SK-N-SH (cell line): ENCODE results near the gene DOCK10.
"Not testable (repeated sequence)": the region's sequence is repeated elsewhere in the genome, so short reads cannot be mapped to it uniquely, and the experiment has no call there.

Experiments used
- JUND ChIP-seq: IDR thresholded peaks from 2 replicates; pipeline ENCODE4 v1.4.0; 2012
- TF ChIP-seq, protein P1 (sequence below): fragments of 150-350 bp; IDR thresholded peaks from 2 replicates; pipeline ENCODE4 v1.6.1; 2016; ENCODE audit warnings: mild to moderate bottlenecking, low read depth, low read length
- TF ChIP-seq, protein P2 (sequence below): fragments of 200-600 bp; sonication (generic); IDR thresholded peaks from 2 replicates; pipeline ENCODE4 v1.6.1; 2017; ENCODE audit warnings: antibody characterized with exemption, mild to moderate bottlenecking, moderate library complexity

DNA sequence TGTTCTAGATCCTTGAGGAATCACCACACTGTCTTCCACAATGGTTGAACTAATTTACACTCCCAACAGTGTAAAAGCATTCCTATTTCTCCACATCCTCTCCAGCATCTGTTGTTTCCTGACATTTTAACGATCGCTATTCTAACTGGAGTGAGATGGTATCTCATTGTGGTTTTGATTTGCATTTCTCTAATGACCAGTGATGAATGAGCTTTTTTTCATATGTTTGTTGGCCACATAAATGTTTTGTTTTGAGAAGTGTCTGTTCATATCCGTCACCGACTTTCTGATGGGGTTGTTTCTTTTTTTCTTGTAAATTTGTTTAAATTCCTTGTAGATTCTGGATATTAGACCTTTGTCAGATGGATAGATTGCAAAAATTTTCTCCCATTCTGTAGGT, 5.2 kb upstream of the DOCK10 start:
- TF ChIP-seq, protein P1, sequence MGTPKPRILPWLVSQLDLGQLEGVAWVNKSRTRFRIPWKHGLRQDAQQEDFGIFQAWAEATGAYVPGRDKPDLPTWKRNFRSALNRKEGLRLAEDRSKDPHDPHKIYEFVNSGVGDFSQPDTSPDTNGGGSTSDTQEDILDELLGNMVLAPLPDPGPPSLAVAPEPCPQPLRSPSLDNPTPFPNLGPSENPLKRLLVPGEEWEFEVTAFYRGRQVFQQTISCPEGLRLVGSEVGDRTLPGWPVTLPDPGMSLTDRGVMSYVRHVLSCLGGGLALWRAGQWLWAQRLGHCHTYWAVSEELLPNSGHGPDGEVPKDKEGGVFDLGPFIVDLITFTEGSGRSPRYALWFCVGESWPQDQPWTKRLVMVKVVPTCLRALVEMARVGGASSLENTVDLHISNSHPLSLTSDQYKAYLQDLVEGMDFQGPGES = not testable (repeated sequence)
- TF ChIP-seq, protein P2, sequence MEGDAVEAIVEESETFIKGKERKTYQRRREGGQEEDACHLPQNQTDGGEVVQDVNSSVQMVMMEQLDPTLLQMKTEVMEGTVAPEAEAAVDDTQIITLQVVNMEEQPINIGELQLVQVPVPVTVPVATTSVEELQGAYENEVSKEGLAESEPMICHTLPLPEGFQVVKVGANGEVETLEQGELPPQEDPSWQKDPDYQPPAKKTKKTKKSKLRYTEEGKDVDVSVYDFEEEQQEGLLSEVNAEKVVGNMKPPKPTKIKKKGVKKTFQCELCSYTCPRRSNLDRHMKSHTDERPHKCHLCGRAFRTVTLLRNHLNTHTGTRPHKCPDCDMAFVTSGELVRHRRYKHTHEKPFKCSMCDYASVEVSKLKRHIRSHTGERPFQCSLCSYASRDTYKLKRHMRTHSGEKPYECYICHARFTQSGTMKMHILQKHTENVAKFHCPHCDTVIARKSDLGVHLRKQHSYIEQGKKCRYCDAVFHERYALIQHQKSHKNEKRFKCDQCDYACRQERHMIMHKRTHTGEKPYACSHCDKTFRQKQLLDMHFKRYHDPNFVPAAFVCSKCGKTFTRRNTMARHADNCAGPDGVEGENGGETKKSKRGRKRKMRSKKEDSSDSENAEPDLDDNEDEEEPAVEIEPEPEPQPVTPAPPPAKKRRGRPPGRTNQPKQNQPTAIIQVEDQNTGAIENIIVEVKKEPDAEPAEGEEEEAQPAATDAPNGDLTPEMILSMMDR = not testable (repeated sequence)
- TF ChIP-seq JUND = not testable (repeated sequence)
